Fibroblast of lung (primary cell): ENCODE results near the gene MEIOB. TPM values are rescaled to one million over a fixed set of nuclear protein-coding genes. Genes with fewer than 3 reads are reported as not detected.

ENCODE experiments used
- DNase-seq, 2 donors: peaks; one replicate each; pipeline versions ENCODE4 v3.0.0 to v3.0.0-alpha.2; 2010; ENCODE audit warnings: low read depth in 2 of 2
- H2AFZ ChIP-seq: 2 replicates; pipeline ENCODE4 v1.5.1; 2012; ENCODE audit warnings: low read length, control low read depth, inconsistent platforms
- H3K27ac ChIP-seq: 2 replicates; pipeline ENCODE4 v1.5.1; 2011; ENCODE audit warnings: low read length, control low read depth; ENCODE audit not compliant: insufficient read depth
- H3K27me3 ChIP-seq: 2 replicates; pipeline ENCODE4 v1.5.1; 2011; ENCODE audit warnings: mild to moderate bottlenecking, low read length; ENCODE audit not compliant: control insufficient read depth, insufficient read depth
- H3K36me3 ChIP-seq: 2 replicates; pipeline ENCODE4 v1.5.1; 2011; ENCODE audit warnings: low read length; ENCODE audit not compliant: control insufficient read depth, insufficient read depth
- H3K4me1 ChIP-seq: 2 replicates; pipeline ENCODE4 v1.5.1; 2011; ENCODE audit warnings: low read length; ENCODE audit not compliant: control insufficient read depth, insufficient read depth; ENCODE audit errors: extremely low read depth
- H3K4me2 ChIP-seq: 2 replicates; pipeline ENCODE4 v1.5.1; 2011; ENCODE audit warnings: low read length, control low read depth; ENCODE audit not compliant: insufficient read depth; ENCODE audit errors: extremely low read depth
- H3K4me3 ChIP-seq, 4 experiments: fragments of 200-600 bp in 1 of 4; sonication (generic) in 1 of 4; replicated peaks in 1 of 4; 2 replicates each; pipeline ENCODE4 v1.5.1; 2011 to 2016; ENCODE audit warnings: low read length in 4 of 4, low read depth in 3 of 4, mild to moderate bottlenecking in 3 of 4, control low read depth in 2 of 4, inconsistent platforms in 1 of 4, mixed read lengths in 1 of 4; ENCODE audit not compliant: insufficient read depth in 1 of 4; ENCODE audit errors: control extremely low read depth in 1 of 4
- H3K79me2 ChIP-seq: 2 replicates; pipeline ENCODE4 v1.5.1; 2012; ENCODE audit warnings: mild to moderate bottlenecking, low read length, inconsistent platforms; ENCODE audit not compliant: control insufficient read depth, insufficient read depth
- H3K9ac ChIP-seq: 2 replicates; pipeline ENCODE4 v1.5.1; 2011; ENCODE audit warnings: mild to moderate bottlenecking, low read length, control low read depth; ENCODE audit not compliant: insufficient read depth
- H3K9me3 ChIP-seq: 2 replicates; pipeline ENCODE4 v1.5.1; 2012; ENCODE audit warnings: low read depth, low read length; ENCODE audit not compliant: control insufficient read depth, insufficient read depth
- H4K20me1 ChIP-seq: 2 replicates; pipeline ENCODE4 v1.5.1; 2011; ENCODE audit warnings: low read length; ENCODE audit not compliant: control insufficient read depth, insufficient read depth; ENCODE audit errors: extremely low read depth
- CTCF ChIP-seq, 2 donors: IDR thresholded peaks in 1 of 2; conservative IDR thresholded peaks in 1 of 2; 1 replicate in 1 of 2; 2 replicates in 1 of 2; pipeline ENCODE4 v1.5.1; 2011 to 2012; ENCODE audit warnings: low read length in 2 of 2, control low read depth in 1 of 2, inconsistent platforms in 1 of 2, low read depth in 1 of 2, mild to moderate bottlenecking in 1 of 2
- EZH2 ChIP-seq: IDR thresholded peaks from 2 replicates; pipeline ENCODE4 v1.5.1; 2012; ENCODE audit warnings: low read length, control low read depth, mild to moderate bottlenecking; ENCODE audit errors: missing control alignments
- polyA plus RNA-seq, 2 donors: library from polyadenylated mRNA; depleted of rRNA in 1 of 2; stranded (reverse) in 1 of 2; unstranded in 1 of 2; fragments of >200 nt; gene quantifications; 2 replicates each; pipeline ENCODE4 v1.2.1, GENCODE V29; 2011 to 2012; ENCODE audit warnings: missing spikeins in 1 of 2
- total RNA-seq: library from RNA; depleted of rRNA; stranded (reverse); fragments of >200 nt; gene quantifications from 2 replicates; pipeline ENCODE4 v1.2.1, GENCODE V29; 2014

Gene MEIOB
- total and polyA plus RNA-seq, 2 donors (not counting 1 experiment from before 2014, with no cell fraction given): not detected

- Histone ChIP-seq H3K36me3 (peaks cover 5% of the 10 kb centered on the region), H3K27ac (no peak overlapping the region), H3K9ac (no peak overlapping the region), H3K4me3 (no peak overlapping the region), H4K20me1 (no peaks in the 10 kb centered on the region), H3K27me3 (no peaks in the 10 kb centered on the region), H3K9me3 (no peaks in the 10 kb centered on the region), H3K4me2 (no peak overlapping the region), H3K79me2 (no peaks in the 10 kb centered on the region), H2AFZ (no peak overlapping the region), H3K4me1 (peaks cover 3% of the 10 kb centered on the region)
- no peak for DNase-seq
- no peak for TF ChIP-seq EZH2
- no peak for TF ChIP-seq CTCF (conservative IDR thresholded peaks at IDR 0.05 in 1 of 2, IDR thresholded peaks at IDR 0.05 in 1 of 2; ENCODE audit: low read depth in 1 of 2, low read length in 2 of 2)
Observed at GRCh38 chr16:1809281-1809801, 62.6 kb downstream of the MEIOB start.

- Histone ChIP-seq H2AFZ (no peak overlapping the region), H3K27me3 (no peaks in the 10 kb centered on the region), H3K4me3 (no peak overlapping the region), H3K79me2 (no peaks in the 10 kb centered on the region), H4K20me1 (no peaks in the 10 kb centered on the region), H3K9me3 (no peaks in the 10 kb centered on the region), H3K4me2 (no peak overlapping the region), H3K36me3 (peaks cover 5% of the 10 kb centered on the region), H3K27ac (no peak overlapping the region), H3K9ac (no peak overlapping the region), H3K4me1 (peaks cover 3% of the 10 kb centered on the region)
- no peak for DNase-seq
- TF ChIP-seq EZH2 (no peak), CTCF (conservative IDR thresholded peaks at IDR 0.05 in 1 of 2, IDR thresholded peaks at IDR 0.05 in 1 of 2; ENCODE audit: low read depth in 1 of 2, low read length in 2 of 2) (no peak)
Observed at GRCh38 chr16:1808691-1809090, 63.3 kb downstream of the MEIOB start.

- Histone ChIP-seq H3K4me2 (no peak overlapping the region), H4K20me1 (no peaks in the 10 kb centered on the region), H2AFZ (no peak overlapping the region), H3K9ac (no peak overlapping the region), H3K27me3 (no peaks in the 10 kb centered on the region), H3K9me3 (no peaks in the 10 kb centered on the region), H3K4me3 (no peak overlapping the region), H3K36me3 (peaks cover 5% of the 10 kb centered on the region), H3K4me1 (no peaks in the 10 kb centered on the region), H3K79me2 (no peaks in the 10 kb centered on the region), H3K27ac (no peak overlapping the region)
- no peak for TF ChIP-seq CTCF (conservative IDR thresholded peaks at IDR 0.05 in 1 of 2, IDR thresholded peaks at IDR 0.05 in 1 of 2; ENCODE audit: low read depth in 1 of 2, low read length in 2 of 2)
- no peak for DNase-seq
Observed at GRCh38 chr16:1807626-1808025, 64.3 kb downstream of the MEIOB start.
